Measurements from ENCODE around the gene NECAB3.

The NECAB3 gene

GRCh38 chr20:33621717-33622400 lies 52.4 kb downstream of the NECAB3 start:
- DNase-seq (ENCODE audit: low read depth in 2 of 2) = no peak

GRCh38 chr20:33612001-33612400 lies 62.2 kb downstream of the NECAB3 start:
- DNase-seq (ENCODE audit: low read depth in 2 of 2) = no peak

- no peak for DNase-seq (ENCODE audit: low read depth in 2 of 2)
These were observed 63.1 kb downstream of the NECAB3 start for GRCh38 chr20:33611106-33611505.

- DNase-seq (ENCODE audit: low read depth in 2 of 2) = no peak
These were observed 64.7 kb downstream of the NECAB3 start for GRCh38 chr20:33609504-33609903.

Measured in stimulated activated CD8-positive, alpha-beta memory T cell treated with anti-CD3 and anti-CD28 coated beads, Interleukin-2, amount 100 ng/mL, for 48 hours (primary cell).